22Rv1 (cell line): ENCODE results near the gene PIK3R5.

Experiments
- H3K27ac ChIP-seq: fragments of 450-650 bp; 2 replicates; pipeline ENCODE4 v1.5.1; 2017
- CTCF ChIP-seq: fragments of 450-650 bp; IDR thresholded peaks from 2 replicates; pipeline ENCODE4 v1.5.1; 2017; ENCODE audit warnings: mild to moderate bottlenecking
- ZFX ChIP-seq: fragments of 450-650 bp; IDR thresholded peaks from 2 replicates; pipeline ENCODE4 v1.6.1; 2017; ENCODE audit warnings: antibody characterized with exemption, borderline replicate concordance

The PIK3R5 gene

GRCh38 chr17:8851600-8851999 is 113.9 kb downstream of the PIK3R5 start:
- H3K27ac ChIP-seq: no peak overlapping the region

GRCh38 chr17:8849311-8850041 is 116.0 kb downstream of the PIK3R5 start:
- TF ChIP-seq CTCF: no peak
- TF ChIP-seq ZFX: no peak
- no peak overlapping the region for H3K27ac ChIP-seq

More at GRCh38 chr17:8851600-8851999, 113.9 kb downstream of the PIK3R5 start:
- TF ChIP-seq CTCF (no peak), ZFX (no peak)

GRCh38 chr17:8847891-8848290 is 117.6 kb downstream of the PIK3R5 start:
- no peak overlapping the region for H3K27ac ChIP-seq
- no peak for TF ChIP-seq ZFX

GRCh38 chr17:8846768-8847211 is 118.7 kb downstream of the PIK3R5 start:
- H3K27ac ChIP-seq: no peak overlapping the region
- TF ChIP-seq ZFX (no peak), CTCF (no peak)

GRCh38 chr17:8844229-8845218 is 121.0 kb downstream of the PIK3R5 start:
- H3K27ac ChIP-seq: no peak overlapping the region
- no peak for TF ChIP-seq ZFX
- TF ChIP-seq CTCF: no peak

GRCh38 chr17:8843344-8843743 is 122.2 kb downstream of the PIK3R5 start:
- no peak overlapping the region for H3K27ac ChIP-seq
- TF ChIP-seq ZFX (no peak), CTCF (no peak)

GRCh38 chr17:8841844-8842243 is 123.7 kb downstream of the PIK3R5 start:
- TF ChIP-seq ZFX (no peak), CTCF (no peak)
- no peak overlapping the region for H3K27ac ChIP-seq
